ENCODE measurements around the gene IFITM5.
A peak's percentile ranks its signal among the peaks of the same experiment; 100 is the strongest.

The IFITM5 gene

DNA sequence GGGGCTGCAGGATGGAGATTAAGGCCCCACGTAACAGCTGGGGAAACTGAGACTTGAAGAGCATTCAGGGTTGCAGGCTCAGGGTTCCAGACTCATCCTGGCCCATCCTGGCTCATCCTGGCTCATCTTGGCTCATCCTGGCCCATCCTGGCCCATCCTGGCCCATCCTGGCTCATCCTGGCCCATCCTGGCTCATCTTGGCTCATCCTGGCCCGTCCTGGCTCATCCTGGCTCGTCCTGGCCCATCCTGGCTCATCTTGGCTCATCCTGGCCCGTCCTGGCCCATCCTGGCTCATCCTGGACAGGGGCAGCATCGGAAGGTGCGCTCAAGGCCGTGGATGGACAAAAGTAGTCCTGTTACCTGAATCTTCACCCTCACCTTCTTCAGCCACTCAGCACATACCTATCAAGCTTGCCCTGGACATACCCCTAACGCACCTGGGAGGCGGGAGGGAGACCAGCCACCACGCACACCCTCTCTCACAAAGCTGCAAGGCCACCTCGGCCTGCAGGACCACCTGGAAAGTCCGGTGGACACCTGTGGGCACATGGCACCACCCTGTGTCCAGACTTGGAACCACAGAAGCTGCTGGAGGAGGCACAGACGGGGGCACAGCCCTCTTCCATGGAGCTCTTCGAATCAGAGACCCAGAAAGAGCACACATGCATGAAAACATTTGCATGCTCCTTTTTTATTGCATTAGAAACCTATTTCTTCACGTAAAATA is 41.4 kb downstream of the IFITM5 start:
- DNase-seq, result peak; percentile 40

DNA sequence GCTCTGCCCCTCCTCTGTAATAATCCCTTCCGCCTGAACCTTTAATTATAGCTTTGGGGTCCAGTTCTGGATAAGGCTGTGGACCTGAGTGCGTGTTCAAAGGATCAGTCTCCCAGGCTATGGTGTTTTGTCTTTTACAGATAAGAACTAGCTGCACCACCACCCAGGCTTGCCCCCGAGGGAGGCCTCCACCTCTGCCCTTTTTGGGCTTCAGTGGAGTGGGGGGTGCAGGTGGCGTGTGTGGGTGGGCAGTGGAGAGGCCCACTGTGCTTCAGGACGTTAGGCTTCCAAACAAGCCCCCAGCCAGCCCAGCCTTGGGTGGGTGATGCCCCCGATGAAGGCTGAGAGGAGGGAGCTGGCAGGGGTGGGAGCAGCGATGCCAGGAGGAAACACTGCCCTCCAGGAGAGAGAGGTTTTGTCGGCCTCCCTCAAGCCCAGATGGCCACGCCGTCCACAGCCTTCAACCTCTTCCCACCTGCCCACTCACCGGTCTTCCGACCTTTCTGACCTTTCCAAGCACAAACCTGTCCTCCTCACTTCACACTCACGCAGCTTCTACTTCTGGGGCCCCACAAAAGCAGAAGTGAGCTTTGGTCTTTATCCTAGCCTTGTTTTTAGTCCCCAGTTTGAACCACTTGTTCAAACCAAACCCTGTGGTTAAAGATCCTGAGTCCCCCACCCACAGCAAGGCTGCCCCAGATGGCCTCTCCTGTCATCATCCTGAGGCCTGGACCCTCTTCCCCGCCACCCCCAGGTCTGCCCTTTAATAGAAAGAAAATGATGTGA is 42.2 kb downstream of the IFITM5 start:
- DNase-seq, result no peak

GRCh38 chr11:255816-256215 is 43.5 kb downstream of the IFITM5 start:
- no peak for DNase-seq

GRCh38 chr11:255176-255575 is 44.1 kb downstream of the IFITM5 start:
- no peak for DNase-seq

- no peak for DNase-seq
Observed at GRCh38 chr11:253886-254270, 45.4 kb downstream of the IFITM5 start.

DNA sequence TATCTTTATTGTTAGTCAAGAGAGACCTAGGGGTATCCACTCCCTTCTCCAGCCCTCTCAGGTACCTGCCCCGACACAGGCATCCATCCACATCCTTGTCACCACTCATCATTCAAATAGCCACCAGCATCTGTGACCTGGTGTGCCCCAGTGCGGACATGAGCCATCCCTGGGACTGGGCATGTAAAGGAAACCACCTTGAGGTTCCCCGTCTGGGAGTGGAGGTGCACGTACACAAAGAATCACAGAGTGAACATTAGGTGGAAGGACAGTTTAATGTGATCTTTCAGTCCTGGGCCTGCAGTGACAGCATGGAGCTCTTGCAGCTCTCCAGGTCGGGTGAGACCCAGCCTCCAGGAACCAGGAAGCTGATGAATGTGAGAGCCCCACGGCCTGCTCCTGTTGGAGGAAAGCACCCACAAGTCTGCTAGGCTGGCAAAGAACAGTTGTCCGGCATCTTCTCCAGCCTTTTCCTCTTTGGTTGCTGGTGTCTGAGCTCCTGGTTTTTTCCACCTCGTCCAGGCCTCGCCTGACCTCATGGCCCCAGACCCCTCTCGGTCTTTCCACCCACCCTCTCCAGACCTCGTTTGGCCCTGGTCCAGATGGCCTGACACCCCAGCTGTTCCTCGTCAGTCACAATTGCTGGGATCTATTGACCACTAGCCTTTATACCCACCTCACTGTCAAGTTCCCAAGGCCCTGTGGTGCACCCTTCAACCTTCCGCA is 46.0 kb downstream of the IFITM5 start:
- DNase-seq, result no peak

DNA sequence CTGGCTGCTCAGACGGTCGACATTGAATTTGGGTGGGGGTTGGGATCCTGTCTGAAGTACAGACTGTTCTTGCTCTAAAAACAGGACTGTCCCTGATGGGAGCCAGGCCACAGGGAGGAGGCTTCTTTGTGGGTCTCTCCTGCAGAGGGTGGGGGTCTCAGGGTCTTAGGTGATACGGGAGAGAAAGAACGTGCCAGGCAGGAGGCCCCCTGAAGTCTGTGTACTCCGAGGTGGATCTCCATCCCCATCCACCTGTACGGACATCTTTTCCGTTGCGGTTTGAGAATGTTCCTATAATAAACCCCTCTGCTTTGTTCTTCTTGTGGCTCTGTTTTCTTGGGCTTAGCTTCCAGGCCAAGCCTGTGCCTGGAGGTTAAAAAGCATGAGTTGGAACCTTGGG is 46.7 kb downstream of the IFITM5 start:
- no peak for DNase-seq

DNA sequence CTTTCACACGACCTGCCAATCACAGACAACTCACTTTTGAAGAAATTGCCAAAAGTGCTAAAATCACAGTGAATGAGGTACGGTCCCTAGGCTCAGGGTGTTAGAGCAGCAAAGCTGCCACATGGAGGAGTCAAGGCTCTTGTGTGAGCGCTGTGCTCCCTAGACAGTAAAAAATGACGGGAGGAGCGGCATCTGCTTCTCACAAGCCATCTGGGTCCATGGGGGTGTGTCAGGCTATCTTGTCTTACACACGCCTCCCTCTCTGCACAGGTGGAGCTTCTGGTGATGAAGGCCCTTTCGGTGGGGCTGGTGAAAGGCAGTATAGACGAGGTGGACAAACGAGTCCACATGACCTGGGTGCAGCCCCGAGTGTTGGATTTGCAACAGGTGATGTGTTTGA is 47.8 kb downstream of the IFITM5 start:
- peak; percentile 33 for DNase-seq

- peak; percentile 40 for DNase-seq
Observed at GRCh38 chr11:250740-251299, 48.5 kb downstream of the IFITM5 start.

GRCh38 chr11:250274-250673 is 49.1 kb downstream of the IFITM5 start:
- DNase-seq, result no peak

DNA sequence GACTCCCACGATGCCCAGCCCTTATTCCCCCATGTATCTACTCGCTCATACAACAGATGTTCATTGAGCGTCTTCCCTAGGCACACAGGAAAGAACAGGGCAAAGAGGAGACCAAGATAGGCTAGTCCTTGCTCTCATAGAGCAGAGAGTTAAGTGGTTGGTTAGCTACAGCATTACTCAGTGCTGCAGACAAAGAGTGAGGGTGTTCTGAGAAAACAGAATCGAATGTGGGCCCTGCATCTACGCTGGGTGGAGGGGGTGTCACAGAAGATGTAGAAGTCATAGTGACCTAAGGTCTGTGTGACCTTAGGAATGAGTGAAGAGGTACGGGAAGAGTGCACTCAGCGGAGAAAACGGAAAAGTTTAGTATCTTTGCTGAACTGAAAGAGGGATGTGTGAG is 50.3 kb downstream of the IFITM5 start:
- DNase-seq, result no peak

Data from NCI-H82 (cell line).